Loucy (cell line): Measurements from ENCODE around the gene KLHL2.

Experiments used
- H2AFZ ChIP-seq: fragments of 200-600 bp; sonication (generic); 2 replicates; pipeline ENCODE4 v1.6.0; 2016; ENCODE audit warnings: antibody characterized with exemption, mild to moderate bottlenecking, low read length, moderate library complexity
- H3F3A ChIP-seq: fragments of 200-600 bp; 2 replicates; pipeline ENCODE4 v1.6.0; 2016; ENCODE audit warnings: antibody characterized with exemption, low read depth, mild to moderate bottlenecking
- H3K27me3 ChIP-seq: fragments of 200-600 bp; sonication (generic); 2 replicates; pipeline ENCODE4 v1.6.1; 2014; ENCODE audit warnings: low read length, mild to moderate bottlenecking; ENCODE audit not compliant: insufficient read depth, poor library complexity, severe bottlenecking
- H3K36me3 ChIP-seq: fragments of 200-600 bp; sonication (generic); 2 replicates; pipeline ENCODE4 v1.6.1; 2016; ENCODE audit warnings: low read length; ENCODE audit not compliant: insufficient read depth
- H3K4me1 ChIP-seq: fragments of 200-600 bp; sonication (generic); 2 replicates; pipeline ENCODE4 v1.5.1; 2014; ENCODE audit warnings: low read length, mild to moderate bottlenecking; ENCODE audit not compliant: insufficient read depth, poor library complexity, severe bottlenecking
- H3K4me2 ChIP-seq: fragments of 200-600 bp; sonication (generic); 2 replicates; pipeline ENCODE4 v1.6.0; 2014; ENCODE audit warnings: antibody characterized with exemption, low read length, low read depth, mild to moderate bottlenecking; ENCODE audit not compliant: poor library complexity, severe bottlenecking
- H3K4me3 ChIP-seq: fragments of 200-600 bp; sonication (generic); 2 replicates; pipeline ENCODE4 v1.5.1; 2014; ENCODE audit warnings: low read length, mild to moderate bottlenecking, mixed read lengths; ENCODE audit not compliant: poor library complexity, severe bottlenecking
- H3K79me2 ChIP-seq: fragments of 200-600 bp; sonication (generic); 2 replicates; pipeline ENCODE4 v1.6.1; 2014; ENCODE audit warnings: low read length; ENCODE audit not compliant: insufficient read depth
- H3K9ac ChIP-seq: fragments of 200-600 bp; sonication (generic); 2 replicates; pipeline ENCODE4 v1.6.0; 2014; ENCODE audit warnings: mild to moderate bottlenecking, low read depth, low read length, moderate library complexity; ENCODE audit not compliant: poor library complexity, severe bottlenecking
- H3K9me2 ChIP-seq: fragments of 200-600 bp; sonication (generic); replicated peaks from 2 replicates; pipeline ENCODE4 v1.6.1; 2016; ENCODE audit warnings: low read depth, low read length, mixed read lengths
- H3K9me3 ChIP-seq: fragments of 200-600 bp; sonication (generic); 2 replicates; pipeline ENCODE4 v1.6.1; 2014; ENCODE audit warnings: mild to moderate bottlenecking, antibody characterized with exemption, low read length, low read depth; ENCODE audit not compliant: insufficient read depth
- H4K20me1 ChIP-seq: fragments of 200-600 bp; sonication (generic); 2 replicates; pipeline ENCODE4 v1.6.0; 2014; ENCODE audit warnings: antibody characterized with exemption, low read length, mild to moderate bottlenecking; ENCODE audit not compliant: insufficient read depth, poor library complexity, severe bottlenecking
- EZH2phosphoT487 ChIP-seq: fragments of 200-600 bp; IDR thresholded peaks from 2 replicates; pipeline ENCODE4 v1.6.1; 2018; ENCODE audit warnings: antibody characterized with exemption, mild to moderate bottlenecking, moderate library complexity, borderline replicate concordance
- TF ChIP-seq, protein P1 (sequence below): fragments of 200-600 bp; sonication (generic); conservative IDR thresholded peaks from 2 replicates; pipeline ENCODE4 v1.5.1; 2014; ENCODE audit warnings: mild to moderate bottlenecking, antibody characterized with exemption, low read length

KLHL2 gene

DNA sequence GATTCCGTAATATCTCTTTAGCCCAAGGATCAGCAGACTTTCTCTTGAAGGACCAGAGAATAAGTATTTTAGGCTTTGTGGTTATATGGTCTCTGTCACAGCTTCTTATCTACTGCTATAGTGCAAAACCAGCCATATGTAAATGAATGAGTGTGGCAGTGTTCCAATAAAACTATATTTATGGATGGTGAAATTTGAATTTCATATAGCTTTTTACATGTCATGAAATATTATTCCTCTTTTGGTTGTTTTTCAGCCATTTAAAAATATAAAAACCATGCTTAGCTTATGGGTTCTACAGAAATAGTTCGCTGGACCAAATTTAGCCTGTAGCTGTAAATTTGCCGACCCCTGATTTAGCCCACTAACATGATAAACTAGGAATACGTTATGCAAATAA is 102.1 kb downstream of the KLHL2 start:
- H3K4me3 ChIP-seq = no peak overlapping the region
- H3K36me3 ChIP-seq = peaks cover 39% of the 10 kb centered on the region; the same call in 1 of the 2 replicates
- no peak overlapping the region for H3K9ac ChIP-seq
- H3K27me3 ChIP-seq = no peaks in the 10 kb centered on the region
- no peaks in the 10 kb centered on the region for H4K20me1 ChIP-seq
- H3F3A ChIP-seq = no peaks in the 10 kb centered on the region
- no peaks in the 10 kb centered on the region for H3K9me2 ChIP-seq
- no peak overlapping the region for H2AFZ ChIP-seq
- no peaks in the 10 kb centered on the region for H3K79me2 ChIP-seq
- no peak overlapping the region for H3K4me2 ChIP-seq
- H3K9me3 ChIP-seq = no peaks in the 10 kb centered on the region
- H3K4me1 ChIP-seq = no peaks in the 10 kb centered on the region
- TF ChIP-seq, protein P1, sequence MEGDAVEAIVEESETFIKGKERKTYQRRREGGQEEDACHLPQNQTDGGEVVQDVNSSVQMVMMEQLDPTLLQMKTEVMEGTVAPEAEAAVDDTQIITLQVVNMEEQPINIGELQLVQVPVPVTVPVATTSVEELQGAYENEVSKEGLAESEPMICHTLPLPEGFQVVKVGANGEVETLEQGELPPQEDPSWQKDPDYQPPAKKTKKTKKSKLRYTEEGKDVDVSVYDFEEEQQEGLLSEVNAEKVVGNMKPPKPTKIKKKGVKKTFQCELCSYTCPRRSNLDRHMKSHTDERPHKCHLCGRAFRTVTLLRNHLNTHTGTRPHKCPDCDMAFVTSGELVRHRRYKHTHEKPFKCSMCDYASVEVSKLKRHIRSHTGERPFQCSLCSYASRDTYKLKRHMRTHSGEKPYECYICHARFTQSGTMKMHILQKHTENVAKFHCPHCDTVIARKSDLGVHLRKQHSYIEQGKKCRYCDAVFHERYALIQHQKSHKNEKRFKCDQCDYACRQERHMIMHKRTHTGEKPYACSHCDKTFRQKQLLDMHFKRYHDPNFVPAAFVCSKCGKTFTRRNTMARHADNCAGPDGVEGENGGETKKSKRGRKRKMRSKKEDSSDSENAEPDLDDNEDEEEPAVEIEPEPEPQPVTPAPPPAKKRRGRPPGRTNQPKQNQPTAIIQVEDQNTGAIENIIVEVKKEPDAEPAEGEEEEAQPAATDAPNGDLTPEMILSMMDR = no peak
- no peak for TF ChIP-seq EZH2phosphoT487

DNA sequence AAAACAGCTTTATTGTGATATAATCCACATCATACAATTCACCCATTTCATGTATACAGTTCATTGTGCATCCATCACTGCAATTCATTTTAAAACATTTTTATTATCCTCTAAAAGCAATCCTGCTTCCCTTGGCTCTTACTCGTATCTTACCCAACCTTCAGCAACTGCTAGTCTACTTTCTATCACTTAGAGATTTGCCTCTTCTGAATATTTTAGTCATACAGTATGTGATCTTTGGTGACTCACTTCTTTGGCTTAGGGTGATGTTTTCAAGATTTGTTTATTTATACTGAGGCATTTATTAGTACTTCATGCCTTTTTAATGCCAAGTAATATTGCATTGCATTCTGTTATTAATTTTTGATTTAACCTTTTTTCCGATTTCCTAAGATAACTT is 105.1 kb downstream of the KLHL2 start:
- Histone ChIP-seq H3K79me2 (no peaks in the 10 kb centered on the region), H4K20me1 (no peaks in the 10 kb centered on the region), H3K9ac (no peak overlapping the region), H3K4me3 (no peak overlapping the region), H3K4me2 (no peak overlapping the region), H3F3A (no peaks in the 10 kb centered on the region), H3K27me3 (no peaks in the 10 kb centered on the region), H3K9me3 (no peaks in the 10 kb centered on the region), H2AFZ (no peak overlapping the region), H3K36me3 (peaks cover 40% of the 10 kb centered on the region; the same call in 1 of the 2 replicates), H3K9me2 (no peaks in the 10 kb centered on the region), H3K4me1 (no peaks in the 10 kb centered on the region)
- no peak for TF ChIP-seq EZH2phosphoT487
- TF ChIP-seq, protein P1 = no peak

DNA sequence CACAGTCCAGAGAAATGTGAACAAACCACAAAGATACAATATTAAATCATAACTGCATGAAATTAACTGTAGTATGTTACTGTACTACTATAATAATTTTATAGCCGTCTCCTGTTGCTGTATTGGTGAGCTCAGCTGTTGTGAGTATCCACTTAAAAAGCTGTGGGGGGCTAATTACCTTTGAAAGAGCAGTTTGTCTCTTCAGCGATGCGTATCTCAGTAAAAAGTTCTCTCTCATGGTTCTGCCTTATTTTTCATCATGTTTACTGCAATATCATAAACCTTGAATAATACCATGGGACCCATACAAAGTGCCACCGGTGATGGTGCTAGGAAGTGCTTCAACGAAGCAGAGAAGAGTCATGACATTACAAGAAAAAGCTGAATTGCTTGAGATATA is 111.7 kb downstream of the KLHL2 start:
- no peaks in the 10 kb centered on the region for H3K79me2 ChIP-seq
- H3K4me3 ChIP-seq = no peak overlapping the region
- H3K9me2 ChIP-seq = no peaks in the 10 kb centered on the region
- H3F3A ChIP-seq = no peaks in the 10 kb centered on the region
- no peak for TF ChIP-seq EZH2phosphoT487
- TF ChIP-seq, protein P1 = no peak
- H3K36me3 ChIP-seq = peaks cover 24% of the 10 kb centered on the region; the same call in 1 of the 2 replicates
- H3K9me3 ChIP-seq = no peaks in the 10 kb centered on the region
- H3K4me2 ChIP-seq = no peak overlapping the region
- H3K4me1 ChIP-seq = no peaks in the 10 kb centered on the region
- H2AFZ ChIP-seq = no peak overlapping the region
- H3K27me3 ChIP-seq = no peaks in the 10 kb centered on the region
- no peaks in the 10 kb centered on the region for H4K20me1 ChIP-seq
- no peak overlapping the region for H3K9ac ChIP-seq
